Breast epithelium (tissue), 4 donors: ENCODE results near the gene SPATS2. TPM values are rescaled to one million over a fixed set of nuclear protein-coding genes. Genes with fewer than 3 reads are reported as not detected.
A peak's percentile ranks its signal among the peaks of the same experiment; 100 is the strongest.

Experiments
- DNase-seq, 2 donors: peaks; one replicate each; pipeline ENCODE4 v3.0.0-alpha.2; 2019; ENCODE audit warnings: low spot score in 2 of 2
- H3K27ac ChIP-seq, 2 donors: fragments of 200-600 bp; sonication (generic) in 1 of 2; one replicate each; pipeline ENCODE4 v1.5.1; 2016 to 2019; ENCODE audit warnings: mild to moderate bottlenecking in 1 of 2
- H3K27me3 ChIP-seq, 2 donors: fragments of 200-600 bp; sonication (generic) in 1 of 2; one replicate each; pipeline versions ENCODE4 v1.5.1 to v1.6.0; 2017 to 2019; ENCODE audit warnings: control low read depth in 1 of 2, mild to moderate bottlenecking in 1 of 2
- H3K36me3 ChIP-seq: fragments of 200-600 bp; one replicate; pipeline ENCODE4 v1.5.1; 2019
- H3K4me1 ChIP-seq, 2 donors: fragments of 200-600 bp; sonication (generic); one replicate each; pipeline ENCODE4 v1.5.1; 2016 to 2019; ENCODE audit warnings: control low read depth in 1 of 2
- H3K4me3 ChIP-seq, 3 donors: fragments of 200-600 bp; sonication (generic); 1 replicate in 2 of 3; 2 replicates in 1 of 3; pipeline ENCODE4 v1.5.1; 2016 to 2019; ENCODE audit warnings: mild to moderate bottlenecking in 3 of 3, moderate library complexity in 2 of 3
- H3K9me3 ChIP-seq, 2 donors: fragments of 200-600 bp; sonication (generic) in 1 of 2; one replicate each; pipeline ENCODE4 v1.5.1; 2016 to 2019; ENCODE audit warnings: control low read depth in 1 of 2
- CTCF ChIP-seq, 3 donors: fragments of 450-650 bp; IDR thresholded peaks; one replicate each; pipeline ENCODE4 v1.5.1; 2016 to 2017; ENCODE audit warnings: antibody characterized with exemption in 3 of 3, mild to moderate bottlenecking in 3 of 3, moderate library complexity in 3 of 3
- POLR2A ChIP-seq: fragments of 450-650 bp; IDR thresholded peaks from one replicate; pipeline ENCODE4 v1.6.1; 2016; ENCODE audit warnings: antibody characterized with exemption, mild to moderate bottlenecking, moderate library complexity
- POLR2AphosphoS5 ChIP-seq, 3 donors: sonication (generic); formaldehyde crosslinking; IDR thresholded peaks; one replicate each; pipeline ENCODE4 v1.6.1; 2017; ENCODE audit warnings: antibody characterized with exemption in 3 of 3
- intact Hi-C: fragments of 100-400 bp; cut with DNase I; formaldehyde crosslinking; loops from one replicate; pipeline ENCODE4 v1.15.1; 2023; ENCODE audit warnings: low total_unique reads
- total RNA-seq, 3 donors: library from RNA; depleted of rRNA; stranded (reverse); fragments of >200 nt; gene quantifications; one replicate each; pipeline ENCODE4 v1.1.0, GENCODE V29; 2016

The SPATS2 gene
- total RNA-seq, 3 donors from 2014 or later, result 13.8 to 24.0 (median 22.0) TPM

GRCh38 chr12:49563951-49564685 lies 196.9 kb downstream of the SPATS2 start:
- Histone ChIP-seq H3K9me3 (no peaks in the 10 kb centered on the region), H3K4me1 (peaks cover 0 to 10% of the 10 kb centered on the region in 2 donors), H3K27me3 (no peaks in the 10 kb centered on the region), H3K4me3 (no peak overlapping the region), H3K36me3 (peaks cover 18% of the 10 kb centered on the region), H3K27ac (no peak overlapping the region)
- TF ChIP-seq POLR2AphosphoS5 (IDR thresholded peaks at IDR 0.05) (no peak), POLR2A (no peak), CTCF (IDR thresholded peaks at IDR 0.05) (no peak)
- intact Hi-C loops, result no loop called here
- DNase-seq, result no peak

GRCh38 chr12:49564686-49565405 lies 197.6 kb downstream of the SPATS2 start:
- H3K4me3 ChIP-seq, result no peak overlapping the region
- no peaks in the 10 kb centered on the region for H3K27me3 ChIP-seq
- H3K27ac ChIP-seq, result no peak overlapping the region
- intact Hi-C loops, result no loop called here
- H3K9me3 ChIP-seq, result no peaks in the 10 kb centered on the region
- H3K36me3 ChIP-seq, result peaks cover 15% of the 10 kb centered on the region
- no peak for TF ChIP-seq POLR2AphosphoS5 (IDR thresholded peaks at IDR 0.05)
- TF ChIP-seq CTCF (IDR thresholded peaks at IDR 0.05), result no peak
- TF ChIP-seq POLR2A, result no peak
- peaks cover 0 to 10% of the 10 kb centered on the region in 2 donors for H3K4me1 ChIP-seq
- DNase-seq, result no peak

GRCh38 chr12:49565406-49566265 lies 198.4 kb downstream of the SPATS2 start:
- intact Hi-C loops, result no loop called here
- peaks cover 0 to 10% of the 10 kb centered on the region in 2 donors for H3K4me1 ChIP-seq
- DNase-seq, result no peak
- no peaks in the 10 kb centered on the region for H3K9me3 ChIP-seq
- no peaks in the 10 kb centered on the region for H3K27me3 ChIP-seq
- TF ChIP-seq POLR2AphosphoS5 (IDR thresholded peaks at IDR 0.05) (no peak), POLR2A (no peak), CTCF (IDR thresholded peaks at IDR 0.05) (no peak)
- H3K4me3 ChIP-seq, result no peak overlapping the region
- H3K27ac ChIP-seq, result no peak overlapping the region
- peaks cover 11% of the 10 kb centered on the region for H3K36me3 ChIP-seq

- no peak for DNase-seq
- H3K4me1 ChIP-seq, result peaks cover 0 to 10% of the 10 kb centered on the region in 2 donors
- H3K36me3 ChIP-seq, result peaks cover 6% of the 10 kb centered on the region
- H3K27me3 ChIP-seq, result no peaks in the 10 kb centered on the region
- no peak for TF ChIP-seq POLR2AphosphoS5 (IDR thresholded peaks at IDR 0.05)
- TF ChIP-seq CTCF (IDR thresholded peaks at IDR 0.05), result no peak
- TF ChIP-seq POLR2A, result no peak
- intact Hi-C loops, result no loop called here
- H3K4me3 ChIP-seq, result peak overlapping the region in 1 of 3 donors; percentile 99
- H3K27ac ChIP-seq, result no peak overlapping the region
- H3K9me3 ChIP-seq, result no peaks in the 10 kb centered on the region
Observed at GRCh38 chr12:49566361-49566760, 199.1 kb downstream of the SPATS2 start.
